ENCODE measurements around the gene TRAPPC5. TPM values are rescaled to one million over a fixed set of nuclear protein-coding genes. Genes with fewer than 3 reads are reported as not detected.

Gene TRAPPC5
- total RNA-seq, 1 experiment from 2014 or later, result 77.4 TPM

- H3K9me3 Mint-ChIP-seq, result no peaks in the 10 kb centered on the region
- Histone ChIP-seq H3K23me2 (ENCODE audit: insufficient read length, low read depth, low read length, poor library complexity, severe bottlenecking) (no peaks in the 10 kb centered on the region), H2BK15ac (ENCODE audit: low read depth, low read length) (no peak overlapping the region), H2BK20ac (ENCODE audit: low read depth, low read length, poor library complexity, severe bottlenecking) (no peak overlapping the region), H3K79me2 (ENCODE audit: insufficient read depth, low read length) (no peaks in the 10 kb centered on the region), H3K56ac (ENCODE audit: insufficient read length, low read depth, low read length) (no peak overlapping the region), H3K27ac (ENCODE audit: insufficient read length, low read depth, low read length) (no peak overlapping the region), H2BK5ac (ENCODE audit: insufficient read length, low read length) (no peak overlapping the region), H2AK5ac (ENCODE audit: insufficient read length, low read length) (no peak overlapping the region), H3K27me3 (ENCODE audit: insufficient read depth, low read length) (no peaks in the 10 kb centered on the region; the same call in 1 of the 2 replicates), H3K9me3 (ENCODE audit: control insufficient read depth, low read depth, low read length) (no peaks in the 10 kb centered on the region), H4K91ac (ENCODE audit: insufficient read length, low read depth, low read length) (no peak overlapping the region), H4K8ac (replicated peaks; ENCODE audit: insufficient read length, low read depth, low read length) (no peak overlapping the region), H3K18ac (ENCODE audit: insufficient read length, low read depth, low read length) (no peak overlapping the region), H4K5ac (ENCODE audit: insufficient read length, low read depth, low read length) (no peak overlapping the region), H3K9ac (ENCODE audit: extremely low read depth, insufficient read length, low read length) (no peak overlapping the region), H2BK120ac (ENCODE audit: low read depth, low read length, poor library complexity, severe bottlenecking) (no peak overlapping the region), H3K4ac (ENCODE audit: low read depth, low read length) (no peak overlapping the region), H4K20me1 (ENCODE audit: control insufficient read depth, insufficient read depth, insufficient read length) (no peaks in the 10 kb centered on the region), H3K4me1 (ENCODE audit: insufficient read depth, low read length) (no peaks in the 10 kb centered on the region), H2AFZ (ENCODE audit: low read length) (no peak overlapping the region), H3K14ac (ENCODE audit: insufficient read depth, low read length) (no peak overlapping the region), H2BK12ac (ENCODE audit: insufficient read length, low read depth, low read length) (no peak overlapping the region), H3K23ac (ENCODE audit: insufficient read length, low read depth, low read length) (no peak overlapping the region), H3T11ph (ENCODE audit: low read length) (no peak overlapping the region), H3K4me2 (ENCODE audit: insufficient read depth, insufficient read length, low read length) (no peak overlapping the region), H3K79me1 (ENCODE audit: insufficient read depth, low read depth, low read length, poor library complexity, severe bottlenecking) (no peaks in the 10 kb centered on the region)
- H3K27me3 Mint-ChIP-seq (ENCODE audit: low read depth), result peaks cover 87% of the 10 kb centered on the region
- H3K27ac Mint-ChIP-seq, result no peak overlapping the region; a peak in 1 of 7 replicates
- 0 out of 4 replicates have a peak, but pooled peaks cover 0 to 3% of the 10 kb centered on the region in 2 experiments for H3K4me1 Mint-ChIP-seq
- no peak overlapping the region for H3K4me3 Mint-ChIP-seq
- no peak for DNase-seq
- no CpG with 5 or more reads among the region's 9 CpGs for WGBS (ENCODE audit: extremely low coverage, insufficient read length, low lambda C conversion rate)
- H3K36me3 Mint-ChIP-seq (ENCODE audit: insufficient read depth in 1 of 3, low read depth in 3 of 3), result no peaks in the 10 kb centered on the region
- TF ChIP-seq CTCF (conservative IDR thresholded peaks at IDR 0.05), result no peak
Observed at GRCh38 chr19:7658219-7658686, 22.4 kb upstream of the TRAPPC5 start.

Measured in H9 (cell line).